Astrocyte (in vitro differentiated cells and primary cell): ENCODE results near the gene C1QTNF1.

Experiments used
- EZH2 ChIP-seq: IDR thresholded peaks from 2 replicates; pipeline ENCODE4 v1.6.1; 2012; ENCODE audit warnings: mild to moderate bottlenecking, low read length, inconsistent platforms; ENCODE audit not compliant: insufficient read depth
- TF ChIP-seq, protein P1 (sequence below): IDR thresholded peaks from 2 replicates; pipeline ENCODE4 v1.5.1; 2011; ENCODE audit warnings: low read depth, mild to moderate bottlenecking, inconsistent platforms, low read length, moderate library complexity; ENCODE audit not compliant: insufficient read depth

- TF ChIP-seq, protein P1, sequence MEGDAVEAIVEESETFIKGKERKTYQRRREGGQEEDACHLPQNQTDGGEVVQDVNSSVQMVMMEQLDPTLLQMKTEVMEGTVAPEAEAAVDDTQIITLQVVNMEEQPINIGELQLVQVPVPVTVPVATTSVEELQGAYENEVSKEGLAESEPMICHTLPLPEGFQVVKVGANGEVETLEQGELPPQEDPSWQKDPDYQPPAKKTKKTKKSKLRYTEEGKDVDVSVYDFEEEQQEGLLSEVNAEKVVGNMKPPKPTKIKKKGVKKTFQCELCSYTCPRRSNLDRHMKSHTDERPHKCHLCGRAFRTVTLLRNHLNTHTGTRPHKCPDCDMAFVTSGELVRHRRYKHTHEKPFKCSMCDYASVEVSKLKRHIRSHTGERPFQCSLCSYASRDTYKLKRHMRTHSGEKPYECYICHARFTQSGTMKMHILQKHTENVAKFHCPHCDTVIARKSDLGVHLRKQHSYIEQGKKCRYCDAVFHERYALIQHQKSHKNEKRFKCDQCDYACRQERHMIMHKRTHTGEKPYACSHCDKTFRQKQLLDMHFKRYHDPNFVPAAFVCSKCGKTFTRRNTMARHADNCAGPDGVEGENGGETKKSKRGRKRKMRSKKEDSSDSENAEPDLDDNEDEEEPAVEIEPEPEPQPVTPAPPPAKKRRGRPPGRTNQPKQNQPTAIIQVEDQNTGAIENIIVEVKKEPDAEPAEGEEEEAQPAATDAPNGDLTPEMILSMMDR = no peak
- TF ChIP-seq EZH2 = no peak
Observed at GRCh38 chr17:79048826-79049755, 25.1 kb downstream of the C1QTNF1 start.
